ENCODE measurements around the gene UTF1. TPM values are rescaled to one million over a fixed set of nuclear protein-coding genes. Genes with fewer than 3 reads are reported as not detected.

The UTF1 gene
- total RNA-seq (2014; rRNA removed; shearing (Covaris generic)) = not detected in 2 replicates
- not detected in 2 replicates for polyA plus RNA-seq (2016; fragmentation: Nextera tagmentation; extraction: Ambion mirVana)

- no peak within 1 kb of the TSS for H3K4me3 ChIP-seq
- no peak within 1 kb of the TSS for H3K9ac ChIP-seq
- H4K20me1 ChIP-seq (ENCODE audit: insufficient read depth) = no peaks in the 10 kb centered on the region
- no peak within 1 kb of the TSS for H2AFZ ChIP-seq
- H3K79me2 ChIP-seq (ENCODE audit: insufficient read depth) = no peaks in the 10 kb centered on the region
- H3K27me3 ChIP-seq (replicated peaks; ENCODE audit: insufficient read depth) = peaks cover 57% of the 10 kb centered on the region
- H3K36me3 ChIP-seq (ENCODE audit: low read depth) = no peaks in the 10 kb centered on the region
- H3K4me1 ChIP-seq (ENCODE audit: insufficient read depth) = no peaks in the 10 kb centered on the region
- WGBS, 2 experiments (ENCODE audit: low coverage in 1 of 2, low lambda C conversion rate in 2 of 2, missing lambda C conversion rate in 2 of 2) = 5 to 7% methylated on average over 7 to 23 of the region's 49 CpGs
- no peak for DNase-seq
- H3K9me2 ChIP-seq (ENCODE audit: insufficient read depth) = no peaks in the 10 kb centered on the region
- TF ChIP-seq EZH2phosphoT487 (IDR thresholded peaks at IDR 0.05; ENCODE audit: insufficient read depth, low read depth) (no peak), EZH2 (IDR thresholded peaks at IDR 0.05; ENCODE audit: insufficient read depth, poor library complexity, severe bottlenecking) (no peak)
- no peak within 1 kb of the TSS for H3K27ac ChIP-seq
- H3F3A ChIP-seq (ENCODE audit: insufficient read depth) = no peaks in the 10 kb centered on the region
- no peaks in the 10 kb centered on the region for H3K9me3 ChIP-seq (ENCODE audit: low read depth)
- no peak within 1 kb of the TSS for H3K4me2 ChIP-seq (ENCODE audit: unreplicated experiment)
- in situ Hi-C loops (cut with MboI) = no loop called here
Observed at GRCh38 chr10:133230044-133230361, at the start of gene UTF1. Gene UTF1, plus strand, starts transcription at chr10:133230217. Its CDS starts 72 bp downstream, at chr10:133230289.

- Histone ChIP-seq H3K9me3 (ENCODE audit: low read depth) (no peaks in the 10 kb centered on the region), H2AFZ (no peak overlapping the region), H3K4me2 (ENCODE audit: unreplicated experiment) (no peak overlapping the region), H3K9me2 (ENCODE audit: insufficient read depth) (no peaks in the 10 kb centered on the region), H3K4me1 (ENCODE audit: insufficient read depth) (no peaks in the 10 kb centered on the region), H3K4me3 (no peak overlapping the region), H3K27ac (no peak overlapping the region), H4K20me1 (ENCODE audit: insufficient read depth) (no peaks in the 10 kb centered on the region), H3K79me2 (ENCODE audit: insufficient read depth) (no peaks in the 10 kb centered on the region), H3K27me3 (replicated peaks; ENCODE audit: insufficient read depth) (no peaks in the 10 kb centered on the region), H3K36me3 (ENCODE audit: low read depth) (no peaks in the 10 kb centered on the region), H3F3A (ENCODE audit: insufficient read depth) (peaks cover 8% of the 10 kb centered on the region), H3K9ac (no peak overlapping the region)
- in situ Hi-C loops (cut with MboI) = no loop called here
- DNase-seq = no peak
- 62 to 74% methylated on average over 15 to 23 of the region's 23 CpGs for WGBS, 2 experiments (ENCODE audit: low coverage in 1 of 2, low lambda C conversion rate in 2 of 2, missing lambda C conversion rate in 2 of 2)
- TF ChIP-seq EZH2 (IDR thresholded peaks at IDR 0.05; ENCODE audit: insufficient read depth, poor library complexity, severe bottlenecking) (no peak), EZH2phosphoT487 (IDR thresholded peaks at IDR 0.05; ENCODE audit: insufficient read depth, low read depth) (no peak)
Observed at GRCh38 chr10:133180965-133181639, 48.9 kb upstream of the UTF1 start.

GRCh38 chr10:133182190-133182589 is 47.8 kb upstream of the UTF1 start:
- Histone ChIP-seq H4K20me1 (ENCODE audit: insufficient read depth) (no peaks in the 10 kb centered on the region), H3K4me3 (no peak overlapping the region), H3K9me3 (ENCODE audit: low read depth) (no peaks in the 10 kb centered on the region), H3K36me3 (ENCODE audit: low read depth) (no peaks in the 10 kb centered on the region), H3K27me3 (replicated peaks; ENCODE audit: insufficient read depth) (no peaks in the 10 kb centered on the region), H3F3A (ENCODE audit: insufficient read depth) (peaks cover 6% of the 10 kb centered on the region), H3K27ac (no peak overlapping the region), H2AFZ (no peak overlapping the region), H3K79me2 (ENCODE audit: insufficient read depth) (no peaks in the 10 kb centered on the region), H3K4me1 (ENCODE audit: insufficient read depth) (no peaks in the 10 kb centered on the region), H3K9ac (no peak overlapping the region), H3K4me2 (ENCODE audit: unreplicated experiment) (no peak overlapping the region), H3K9me2 (ENCODE audit: insufficient read depth) (no peaks in the 10 kb centered on the region)
- DNase-seq = no peak
- in situ Hi-C loops (cut with MboI) = no loop called here
- WGBS, 2 experiments (ENCODE audit: low coverage in 1 of 2, low lambda C conversion rate in 2 of 2, missing lambda C conversion rate in 2 of 2) = 60 to 65% methylated on average over 13 to 14 of the region's 14 CpGs
- no peak for TF ChIP-seq EZH2 (IDR thresholded peaks at IDR 0.05; ENCODE audit: insufficient read depth, poor library complexity, severe bottlenecking)
- TF ChIP-seq EZH2phosphoT487 (IDR thresholded peaks at IDR 0.05; ENCODE audit: insufficient read depth, low read depth) = no peak

GRCh38 chr10:133182791-133183645 is 47.0 kb upstream of the UTF1 start:
- H3K9me2 ChIP-seq (ENCODE audit: insufficient read depth) = no peaks in the 10 kb centered on the region
- no peaks in the 10 kb centered on the region for H3F3A ChIP-seq (ENCODE audit: insufficient read depth)
- H4K20me1 ChIP-seq (ENCODE audit: insufficient read depth) = no peaks in the 10 kb centered on the region
- H3K27me3 ChIP-seq (replicated peaks; ENCODE audit: insufficient read depth) = no peaks in the 10 kb centered on the region
- no peak overlapping the region for H3K4me3 ChIP-seq
- H3K9me3 ChIP-seq (ENCODE audit: low read depth) = no peaks in the 10 kb centered on the region
- H3K4me1 ChIP-seq (ENCODE audit: insufficient read depth) = no peaks in the 10 kb centered on the region
- WGBS, 2 experiments (ENCODE audit: low coverage in 1 of 2, low lambda C conversion rate in 2 of 2, missing lambda C conversion rate in 2 of 2) = 87% methylated on average over 29 to 66 of the region's 66 CpGs
- no peaks in the 10 kb centered on the region for H3K79me2 ChIP-seq (ENCODE audit: insufficient read depth)
- no peak overlapping the region for H3K27ac ChIP-seq
- in situ Hi-C loops (cut with MboI) = no loop called here
- H2AFZ ChIP-seq = no peak overlapping the region
- no peaks in the 10 kb centered on the region for H3K36me3 ChIP-seq (ENCODE audit: low read depth)
- H3K4me2 ChIP-seq (ENCODE audit: unreplicated experiment) = no peak overlapping the region
- TF ChIP-seq EZH2 (IDR thresholded peaks at IDR 0.05; ENCODE audit: insufficient read depth, poor library complexity, severe bottlenecking) (no peak), EZH2phosphoT487 (IDR thresholded peaks at IDR 0.05; ENCODE audit: insufficient read depth, low read depth) (no peak)
- DNase-seq = no peak
- no peak overlapping the region for H3K9ac ChIP-seq

Measured in GM23248 (cell line).